Measurements from ENCODE around the gene PSMB5. TPM values are rescaled to one million over a fixed set of nuclear protein-coding genes. Genes with fewer than 3 reads are reported as not detected.

PSMB5 gene
- total and polyA plus RNA-seq, 2 of the 13 experiments (the other 11 are each of a cell fraction or from before 2014, with no cell fraction given), result 705 to 871 TPM

DNA sequence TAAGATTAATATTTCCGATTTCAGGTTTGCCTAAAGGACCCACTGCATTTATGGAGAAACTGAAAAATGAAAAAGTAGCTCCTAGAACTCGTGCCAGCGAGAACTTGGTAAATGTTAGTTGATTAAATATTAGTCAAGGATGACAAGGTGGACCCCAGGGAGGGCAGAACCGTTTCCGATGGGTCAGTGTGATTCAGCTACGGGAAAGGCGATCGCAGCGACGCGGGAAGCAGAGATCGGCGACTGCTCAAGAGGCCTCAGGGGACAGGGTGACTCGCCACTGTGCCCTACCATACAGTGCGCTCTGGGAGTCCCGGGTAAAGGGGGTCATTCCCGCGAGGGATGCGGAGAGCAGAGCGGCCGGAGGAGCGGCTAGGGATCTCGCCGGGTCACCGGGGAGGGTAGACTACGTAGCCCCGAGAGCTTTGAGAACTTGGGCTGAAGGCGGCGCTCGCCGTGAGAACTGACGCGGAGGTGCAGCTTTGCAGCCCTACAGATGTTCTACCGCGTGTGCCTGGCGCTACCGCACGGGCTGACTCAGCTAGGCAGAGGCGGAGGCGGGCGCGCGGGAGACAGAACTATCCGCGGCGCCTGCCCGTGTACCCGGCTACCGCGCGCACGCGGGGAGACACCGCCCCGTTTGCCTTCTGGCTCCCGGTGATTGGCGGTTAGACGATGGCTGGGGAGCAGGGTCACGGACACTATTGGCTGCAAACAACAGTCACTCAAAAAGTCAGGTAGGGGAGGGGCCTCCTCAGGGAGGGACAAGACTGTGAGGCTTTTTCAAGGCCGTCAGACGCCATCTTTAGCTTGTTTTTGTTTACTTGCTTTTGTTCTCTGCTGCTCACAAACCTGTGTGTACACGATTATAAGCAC is 27.9 kb downstream of the PSMB5 start (continued):
- TF ChIP-seq FOXJ3 (CRISPR knock-in tag; IDR thresholded peaks at IDR 0.05; ENCODE audit: borderline replicate concordance) (peak; percentile 88; the same call in 1 of the 2 replicates), ZNF124 (CRISPR knock-in tag; IDR thresholded peaks at IDR 0.05) (peak; percentile 99), ZNF224 (CRISPR knock-in tag; IDR thresholded peaks at IDR 0.05) (peak; percentile 99), FOSL1 (CRISPR knock-in tag; IDR thresholded peaks at IDR 0.05; ENCODE audit: borderline replicate concordance) (peak; percentile 87), ZNF749 (CRISPR knock-in tag; IDR thresholded peaks at IDR 0.05; ENCODE audit: borderline replicate concordance) (peak; percentile 99; the same call in 1 of the 2 replicates), ZZZ3 (CRISPR knock-in tag; IDR thresholded peaks at IDR 0.05; ENCODE audit: borderline replicate concordance) (peak; percentile 87), HOXA7 (CRISPR knock-in tag; IDR thresholded peaks at IDR 0.05) (peak; percentile 91; the same call in 1 of the 2 replicates), KLF16 (CRISPR knock-in tag; IDR thresholded peaks at IDR 0.05) (peak; percentile 61 to 100; a peak in 3 of 4 replicates), ZNF549 (CRISPR knock-in tag; IDR thresholded peaks at IDR 0.05) (peak; percentile 92; the same call in 1 of the 2 replicates), MEIS1 (CRISPR knock-in tag; IDR thresholded peaks at IDR 0.05; ENCODE audit: borderline replicate concordance) (peak; percentile 97), FOXA3 (CRISPR knock-in tag; IDR thresholded peaks at IDR 0.05) (peak; percentile 74), NR2F2 (IDR thresholded peaks at IDR 0.05; ENCODE audit: borderline replicate concordance, low read depth) (no peak), MYC (CRISPR knock-in tag; IDR thresholded peaks at IDR 0.05; ENCODE audit: borderline replicate concordance) (peak; percentile 99), CREM (IDR thresholded peaks at IDR 0.05) (peak; percentile 75), CREM (CRISPR knock-in tag; IDR thresholded peaks at IDR 0.05) (peak; percentile 61), KLF13 (CRISPR knock-in tag; IDR thresholded peaks at IDR 0.05) (peak; percentile 95)
- TF ChIP-seq, protein P1, sequence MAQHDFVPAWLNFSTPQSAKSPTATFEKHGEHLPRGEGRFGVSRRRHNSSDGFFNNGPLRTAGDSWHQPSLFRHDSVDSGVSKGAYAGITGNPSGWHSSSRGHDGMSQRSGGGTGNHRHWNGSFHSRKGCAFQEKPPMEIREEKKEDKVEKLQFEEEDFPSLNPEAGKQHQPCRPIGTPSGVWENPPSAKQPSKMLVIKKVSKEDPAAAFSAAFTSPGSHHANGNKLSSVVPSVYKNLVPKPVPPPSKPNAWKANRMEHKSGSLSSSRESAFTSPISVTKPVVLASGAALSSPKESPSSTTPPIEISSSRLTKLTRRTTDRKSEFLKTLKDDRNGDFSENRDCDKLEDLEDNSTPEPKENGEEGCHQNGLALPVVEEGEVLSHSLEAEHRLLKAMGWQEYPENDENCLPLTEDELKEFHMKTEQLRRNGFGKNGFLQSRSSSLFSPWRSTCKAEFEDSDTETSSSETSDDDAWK (CRISPR knock-in tag; IDR thresholded peaks at IDR 0.05), result no peak
- TF ChIP-seq, protein P2, sequence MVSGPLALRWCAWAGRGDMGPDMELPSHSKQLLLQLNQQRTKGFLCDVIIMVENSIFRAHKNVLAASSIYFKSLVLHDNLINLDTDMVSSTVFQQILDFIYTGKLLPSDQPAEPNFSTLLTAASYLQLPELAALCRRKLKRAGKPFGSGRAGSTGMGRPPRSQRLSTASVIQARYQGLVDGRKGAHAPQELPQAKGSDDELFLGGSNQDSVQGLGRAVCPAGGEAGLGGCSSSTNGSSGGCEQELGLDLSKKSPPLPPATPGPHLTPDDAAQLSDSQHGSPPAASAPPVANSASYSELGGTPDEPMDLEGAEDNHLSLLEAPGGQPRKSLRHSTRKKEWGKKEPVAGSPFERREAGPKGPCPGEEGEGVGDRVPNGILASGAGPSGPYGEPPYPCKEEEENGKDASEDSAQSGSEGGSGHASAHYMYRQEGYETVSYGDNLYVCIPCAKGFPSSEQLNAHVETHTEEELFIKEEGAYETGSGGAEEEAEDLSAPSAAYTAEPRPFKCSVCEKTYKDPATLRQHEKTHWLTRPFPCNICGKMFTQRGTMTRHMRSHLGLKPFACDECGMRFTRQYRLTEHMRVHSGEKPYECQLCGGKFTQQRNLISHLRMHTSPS (CRISPR knock-in tag; IDR thresholded peaks at IDR 0.05; ENCODE audit: low read depth), result peak; percentile 90
- TF ChIP-seq, protein P3, sequence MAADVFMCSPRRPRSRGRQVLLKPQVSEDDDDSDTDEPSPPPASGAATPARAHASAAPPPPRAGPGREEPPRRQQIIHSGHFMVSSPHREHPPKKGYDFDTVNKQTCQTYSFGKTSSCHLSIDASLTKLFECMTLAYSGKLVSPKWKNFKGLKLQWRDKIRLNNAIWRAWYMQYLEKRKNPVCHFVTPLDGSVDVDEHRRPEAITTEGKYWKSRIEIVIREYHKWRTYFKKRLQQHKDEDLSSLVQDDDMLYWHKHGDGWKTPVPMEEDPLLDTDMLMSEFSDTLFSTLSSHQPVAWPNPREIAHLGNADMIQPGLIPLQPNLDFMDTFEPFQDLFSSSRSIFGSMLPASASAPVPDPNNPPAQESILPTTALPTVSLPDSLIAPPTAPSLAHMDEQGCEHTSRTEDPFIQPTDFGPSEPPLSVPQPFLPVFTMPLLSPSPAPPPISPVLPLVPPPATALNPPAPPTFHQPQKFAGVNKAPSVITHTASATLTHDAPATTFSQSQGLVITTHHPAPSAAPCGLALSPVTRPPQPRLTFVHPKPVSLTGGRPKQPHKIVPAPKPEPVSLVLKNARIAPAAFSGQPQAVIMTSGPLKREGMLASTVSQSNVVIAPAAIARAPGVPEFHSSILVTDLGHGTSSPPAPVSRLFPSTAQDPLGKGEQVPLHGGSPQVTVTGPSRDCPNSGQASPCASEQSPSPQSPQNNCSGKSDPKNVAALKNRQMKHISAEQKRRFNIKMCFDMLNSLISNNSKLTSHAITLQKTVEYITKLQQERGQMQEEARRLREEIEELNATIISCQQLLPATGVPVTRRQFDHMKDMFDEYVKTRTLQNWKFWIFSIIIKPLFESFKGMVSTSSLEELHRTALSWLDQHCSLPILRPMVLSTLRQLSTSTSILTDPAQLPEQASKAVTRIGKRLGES (CRISPR knock-in tag; IDR thresholded peaks at IDR 0.05; ENCODE audit: borderline replicate concordance), result peak; percentile 96
- TF ChIP-seq, protein P4, sequence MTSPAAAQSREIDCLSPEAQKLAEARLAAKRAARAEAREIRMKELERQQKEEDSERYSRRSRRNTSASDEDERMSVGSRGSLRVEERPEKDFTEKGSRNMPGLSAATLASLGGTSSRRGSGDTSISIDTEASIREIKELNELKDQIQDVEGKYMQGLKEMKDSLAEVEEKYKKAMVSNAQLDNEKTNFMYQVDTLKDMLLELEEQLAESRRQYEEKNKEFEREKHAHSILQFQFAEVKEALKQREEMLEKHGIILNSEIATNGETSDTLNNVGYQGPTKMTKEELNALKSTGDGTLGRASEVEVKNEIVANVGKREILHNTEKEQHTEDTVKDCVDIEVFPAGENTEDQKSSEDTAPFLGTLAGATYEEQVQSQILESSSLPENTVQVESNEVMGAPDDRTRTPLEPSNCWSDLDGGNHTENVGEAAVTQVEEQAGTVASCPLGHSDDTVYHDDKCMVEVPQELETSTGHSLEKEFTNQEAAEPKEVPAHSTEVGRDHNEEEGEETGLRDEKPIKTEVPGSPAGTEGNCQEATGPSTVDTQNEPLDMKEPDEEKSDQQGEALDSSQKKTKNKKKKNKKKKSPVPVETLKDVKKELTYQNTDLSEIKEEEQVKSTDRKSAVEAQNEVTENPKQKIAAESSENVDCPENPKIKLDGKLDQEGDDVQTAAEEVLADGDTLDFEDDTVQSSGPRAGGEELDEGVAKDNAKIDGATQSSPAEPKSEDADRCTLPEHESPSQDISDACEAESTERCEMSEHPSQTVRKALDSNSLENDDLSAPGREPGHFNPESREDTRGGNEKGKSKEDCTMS (CRISPR knock-in tag; conservative IDR thresholded peaks at IDR 0.05), result no peak; the same call in none of the 2 replicates
